Posterior cingulate gyrus (tissue), 11 donors: ENCODE results near the gene MAP3K14.
"Not testable (repeated sequence)": the region's sequence is repeated elsewhere in the genome, so short reads cannot be mapped to it uniquely, and the experiment has no call there.

ENCODE experiments used
- DNase-seq, 10 donors: peaks; one replicate each; pipeline versions ENCODE4 v3.0.0 to v3.0.0-alpha.2; 2020 to 2021; ENCODE audit warnings: mixed read lengths in 3 of 10
- intact Hi-C: fragments of 100-400 bp; cut with DNase I; formaldehyde crosslinking; loops from one replicate; pipeline ENCODE4 v1.15.1; 2023

The MAP3K14 gene

DNA sequence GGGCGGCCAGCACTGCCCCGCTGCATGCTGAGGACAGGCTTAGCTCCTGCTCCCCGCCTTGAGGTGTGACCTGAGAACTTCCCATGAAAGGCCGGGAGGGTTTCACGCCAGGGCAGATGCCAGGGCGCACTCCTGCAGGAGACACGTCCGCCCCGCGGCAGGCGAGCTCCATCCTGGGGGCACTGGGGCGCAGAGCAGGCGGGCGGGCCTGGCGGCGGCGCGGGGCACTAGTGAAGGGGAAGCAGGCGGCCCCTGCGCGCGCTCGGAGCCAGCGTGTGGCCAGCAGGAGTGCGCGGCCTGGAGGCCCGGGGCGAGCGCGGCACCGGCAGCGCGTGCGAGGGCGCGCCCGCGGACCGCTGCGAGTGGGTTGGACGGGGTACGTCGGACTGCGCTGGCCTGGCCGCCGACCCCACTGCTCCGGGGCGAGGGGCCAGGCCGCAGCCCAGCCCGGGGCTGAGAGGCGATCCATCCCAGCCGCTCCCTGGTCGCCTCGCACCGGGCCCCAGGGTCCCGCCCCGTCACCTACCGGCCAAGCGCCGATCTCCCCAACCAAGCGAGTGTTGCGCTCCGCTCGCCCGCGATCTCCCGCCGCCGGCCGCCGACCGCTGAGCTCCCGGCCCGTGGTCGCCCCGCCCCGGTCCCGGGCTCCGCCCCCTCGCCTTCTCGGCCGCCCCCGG, at the start of gene MAP3K14:
MAP3K14 (minus strand) TSS at position 587 of the 677 bp plus-strand sequence. CDS start 26,275 bp downstream, outside the sequence.
- intact Hi-C loops, result loop anchor here (1.0 to 10.0 kb wide), 3 partner anchors 39 to 169 kb away; partner anchors contain the start of gene HEXIM1

DNA sequence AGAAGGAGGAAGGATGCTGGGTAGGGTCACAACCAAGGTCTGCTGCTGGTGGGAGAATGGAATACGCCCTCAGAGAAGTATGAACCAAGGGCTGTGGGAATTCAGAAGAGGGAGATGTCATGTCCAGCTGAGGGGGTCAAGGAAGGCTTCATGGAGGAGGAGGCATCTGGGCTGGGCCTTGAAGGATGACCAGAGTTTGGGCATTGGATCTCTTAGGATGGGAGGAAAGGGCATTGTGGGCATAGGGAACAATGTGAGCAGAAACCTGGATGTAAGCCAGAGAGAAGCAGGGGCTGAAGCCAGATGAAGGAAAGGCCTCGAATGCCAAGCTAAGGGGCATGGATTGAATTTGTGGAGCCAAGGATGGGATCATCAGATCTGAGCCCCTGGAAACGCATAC, 49.2 kb upstream of the MAP3K14 start:
- intact Hi-C loops, result no loop called here
- no peak for DNase-seq

More for the DNA sequence above, at the start of gene MAP3K14:
- peak in 9 of 10 donors; percentile 26 to 87 (median 42) for DNase-seq

DNA sequence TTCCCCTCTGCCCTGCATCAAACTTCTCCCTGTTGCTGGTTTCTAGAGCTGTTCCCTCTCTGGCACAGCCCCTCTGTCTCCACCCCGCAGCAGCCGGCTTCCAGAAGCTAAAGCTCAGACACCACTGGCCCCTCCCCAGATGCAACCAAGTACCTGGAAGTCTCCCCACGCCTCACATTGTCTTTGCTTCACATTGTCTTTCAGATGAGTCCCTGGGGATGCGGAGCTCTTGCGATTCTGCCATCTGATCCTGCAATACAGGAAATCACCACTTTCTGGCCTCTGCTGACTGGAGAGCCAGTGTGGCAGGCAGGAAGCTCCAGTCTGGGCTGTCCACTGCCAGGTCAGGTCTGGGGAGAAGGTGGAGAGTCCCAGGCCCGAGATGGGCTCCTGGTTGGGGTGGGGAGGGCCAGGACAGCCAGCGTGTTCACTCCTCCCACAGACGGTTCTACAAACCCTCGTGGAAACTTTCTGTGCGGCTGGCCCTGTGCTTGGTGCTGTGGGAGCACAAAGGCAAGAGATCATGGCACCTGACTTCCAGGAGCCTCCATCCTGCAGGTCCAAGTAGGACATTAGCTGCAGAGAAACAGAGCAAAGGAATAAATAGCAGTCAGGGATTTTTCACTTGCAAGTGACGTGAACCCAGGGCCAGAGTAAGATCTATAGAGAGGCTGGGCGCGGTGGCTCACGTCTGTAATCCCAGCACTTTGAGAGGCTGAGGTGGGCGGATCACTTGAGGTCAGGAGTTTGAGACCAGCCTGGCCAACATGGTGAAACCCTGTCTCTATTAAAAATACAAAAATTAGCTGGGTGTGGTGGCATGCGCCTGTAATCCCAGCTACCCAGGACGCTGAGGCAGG, 47.9 kb upstream of the MAP3K14 start:
- DNase-seq, result peak in 1 of 10 donors; percentile 67
- intact Hi-C loops, result no loop called here

DNA sequence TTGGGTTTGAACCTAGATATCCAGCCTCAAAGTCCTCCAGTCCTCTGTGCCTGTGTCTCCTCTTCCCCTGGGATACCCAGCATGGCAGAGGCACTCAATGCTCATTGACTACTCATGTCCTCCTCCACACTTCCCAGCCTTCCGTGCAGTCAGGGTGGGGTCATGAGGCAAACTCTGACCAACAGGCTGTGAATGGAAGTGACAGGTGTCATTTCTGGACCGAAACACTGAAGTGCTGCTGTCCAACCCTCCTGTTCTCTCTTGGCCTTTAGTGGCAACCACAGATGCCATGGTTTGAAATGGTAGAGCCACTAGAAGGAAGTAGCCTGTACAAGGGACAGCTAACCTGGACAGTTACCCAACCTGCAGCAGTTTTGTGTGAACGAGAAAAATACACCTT, 46.7 kb upstream of the MAP3K14 start:
- intact Hi-C loops, result no loop called here

DNA sequence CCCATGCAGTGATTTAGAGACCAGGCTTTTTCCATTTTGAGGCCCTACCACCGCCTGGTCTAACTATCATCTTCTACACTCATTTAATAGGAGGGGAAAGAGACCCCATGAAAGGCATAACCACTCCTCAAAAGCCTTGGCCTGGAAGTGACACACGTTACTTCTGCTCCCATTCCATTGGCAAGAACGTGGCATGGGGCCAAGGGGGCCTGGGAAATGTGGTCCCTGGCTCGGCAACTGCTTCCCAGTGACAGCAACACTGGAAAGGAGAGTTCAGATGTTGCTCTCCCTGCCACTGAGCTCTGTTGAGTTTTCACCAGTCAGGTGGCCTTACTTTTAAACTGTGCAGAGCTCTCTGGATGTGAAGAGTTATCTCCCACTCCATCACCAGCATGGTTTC, 45.2 kb upstream of the MAP3K14 start:
- peak in 1 of 10 donors; percentile 83 for DNase-seq
- intact Hi-C loops, result no loop called here

More for the DNA sequence above, 46.7 kb upstream of the MAP3K14 start:
- peak in 2 of 10 donors; percentile 6 to 15 for DNase-seq

DNA sequence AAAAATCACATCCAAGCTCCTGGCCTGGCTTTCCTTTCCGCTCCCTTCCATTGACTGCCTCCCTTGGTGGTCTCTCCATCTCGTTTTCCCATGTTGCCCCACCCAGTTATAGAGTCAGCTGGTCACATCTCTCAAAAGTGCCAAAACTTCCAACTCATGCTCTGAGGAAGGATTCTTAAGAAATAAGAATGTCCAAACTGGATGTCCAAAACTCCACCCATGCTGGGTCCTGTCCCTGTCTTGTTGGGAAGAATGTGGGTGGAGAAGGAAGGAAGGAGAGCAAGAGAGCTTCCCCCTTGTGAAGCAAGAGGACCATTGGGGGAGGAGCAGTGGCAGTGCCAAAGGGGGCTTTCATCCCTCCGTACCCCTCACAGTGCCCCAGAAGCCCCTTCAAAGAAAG, 44.6 kb upstream of the MAP3K14 start:
- DNase-seq, result no peak
- intact Hi-C loops, result no loop called here

DNA sequence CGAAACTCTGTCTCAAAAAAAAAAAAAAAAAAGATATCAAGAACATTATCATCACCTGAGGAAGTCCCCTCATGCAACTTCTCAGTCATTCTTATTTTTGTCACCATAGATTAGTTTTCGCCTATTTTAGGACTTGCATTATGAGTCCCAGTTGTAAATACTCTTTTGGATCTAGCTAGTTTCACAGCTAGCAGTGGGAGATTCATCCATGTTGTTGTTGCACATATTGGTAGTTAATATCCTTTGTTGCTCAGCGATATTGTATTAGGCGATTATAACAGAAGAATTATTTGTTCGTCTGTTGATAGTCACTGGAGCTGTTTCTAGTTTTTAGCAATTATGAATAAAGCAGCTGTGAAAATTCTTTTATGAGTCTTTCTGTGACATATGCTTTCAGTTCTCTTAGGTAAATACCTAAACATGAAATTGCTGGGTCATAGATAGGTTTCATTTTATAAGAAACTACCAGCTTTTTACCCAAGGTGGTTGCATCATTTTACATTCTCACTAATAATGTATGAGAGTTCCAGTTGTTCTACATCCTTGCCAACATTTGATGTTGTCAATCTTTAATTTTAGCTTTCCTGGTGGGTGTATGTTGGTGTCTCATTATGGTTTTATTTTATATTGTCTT, 40.7 kb upstream of the MAP3K14 start:
- intact Hi-C loops, result no loop called here
- no peak for DNase-seq

- no peak for DNase-seq
- intact Hi-C loops, result no loop called here
Observed at GRCh38 chr17:45355087-45355486, 38.3 kb upstream of the MAP3K14 start.

GRCh38 chr17:45353043-45353442, 36.2 kb upstream of the MAP3K14 start:
- intact Hi-C loops, result no loop called here
- peak in 2 of 10 donors; percentile 12 to 41 for DNase-seq

- DNase-seq, result no peak
- intact Hi-C loops, result no loop called here
Observed at GRCh38 chr17:45351831-45352230, 35.0 kb upstream of the MAP3K14 start.

DNA sequence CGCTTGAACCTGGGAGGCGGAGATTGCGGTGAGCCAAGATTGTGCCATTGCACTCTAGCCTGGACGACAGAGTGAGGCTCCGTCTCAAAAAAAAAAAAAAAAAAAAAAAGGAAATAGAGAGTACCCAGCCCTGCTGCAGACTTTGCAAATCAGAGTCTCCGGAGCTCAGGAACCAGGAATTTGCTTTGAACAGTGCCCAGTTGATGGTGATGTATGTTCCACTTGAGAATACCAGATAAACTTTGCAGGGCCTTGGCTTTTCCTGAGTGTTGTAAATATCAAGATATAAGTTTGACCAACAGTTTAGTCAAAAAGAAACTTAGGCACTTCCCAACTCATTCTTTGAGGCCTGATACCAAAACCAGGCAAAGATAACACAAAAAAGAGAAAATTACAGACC, 30.6 kb upstream of the MAP3K14 start:
- peak in 1 of 10 donors; percentile 24 for DNase-seq
- intact Hi-C loops, result no loop called here

DNA sequence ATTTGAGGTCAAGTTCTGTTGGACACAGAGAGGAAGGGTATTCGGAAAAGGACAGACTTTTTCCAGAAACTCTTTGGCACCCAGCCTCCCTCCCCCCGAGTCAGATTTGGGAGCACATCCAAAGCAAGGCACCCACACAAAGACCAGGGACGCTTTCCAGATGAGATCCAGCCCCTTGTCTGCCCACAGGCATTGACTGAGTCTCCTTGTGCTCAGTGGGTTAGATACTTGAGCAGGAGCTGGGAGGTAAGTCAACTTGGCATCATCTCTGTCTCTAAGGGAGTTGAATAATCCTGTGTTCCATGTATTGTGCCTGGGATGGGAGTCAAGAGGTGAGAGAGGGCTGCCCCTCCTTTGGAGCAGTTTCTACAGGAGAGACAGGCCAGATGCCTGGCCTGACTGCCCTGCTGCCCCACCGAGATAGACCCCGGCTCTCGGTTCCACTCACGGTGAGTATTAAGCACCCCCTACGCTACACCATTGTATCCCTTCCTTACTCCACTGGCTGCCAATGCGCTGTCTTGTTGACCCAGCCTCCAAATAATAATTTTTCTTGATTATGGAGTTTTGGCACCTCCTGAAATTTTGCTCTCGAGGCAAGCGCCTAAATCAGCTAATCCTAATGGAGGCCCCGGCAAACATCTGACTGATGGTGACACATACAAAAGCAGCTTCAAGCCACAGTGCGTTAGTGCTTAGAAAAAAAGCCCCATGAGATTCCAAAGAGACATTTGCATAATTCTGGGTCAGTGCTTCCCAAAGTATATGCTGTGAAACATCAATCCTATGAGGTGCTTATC, 29.6 kb upstream of the MAP3K14 start:
- intact Hi-C loops, result no loop called here
- DNase-seq, result peak in 3 of 10 donors; percentile 14 to 47 (median 16)

GRCh38 chr17:45345554-45346215, 28.9 kb upstream of the MAP3K14 start:
- intact Hi-C loops, result no loop called here
- no peak for DNase-seq

DNA sequence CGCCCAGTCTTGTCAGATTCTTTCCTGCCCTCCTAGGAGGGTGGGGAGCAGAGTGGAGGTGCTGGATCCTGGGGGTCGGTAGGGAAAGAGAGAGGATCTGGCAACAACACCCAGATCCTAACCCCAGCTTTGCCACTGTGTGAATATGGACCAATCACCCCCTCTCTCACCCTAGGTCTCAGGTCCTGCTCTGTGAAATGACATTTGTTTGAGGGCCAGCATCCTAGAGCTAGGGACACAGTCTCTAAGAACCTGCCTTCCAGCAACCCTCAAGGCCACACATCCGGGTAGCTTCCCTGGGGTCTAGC, 28.4 kb upstream of the MAP3K14 start:
- intact Hi-C loops, result no loop called here
- DNase-seq, result peak in 1 of 10 donors; percentile 9

DNA sequence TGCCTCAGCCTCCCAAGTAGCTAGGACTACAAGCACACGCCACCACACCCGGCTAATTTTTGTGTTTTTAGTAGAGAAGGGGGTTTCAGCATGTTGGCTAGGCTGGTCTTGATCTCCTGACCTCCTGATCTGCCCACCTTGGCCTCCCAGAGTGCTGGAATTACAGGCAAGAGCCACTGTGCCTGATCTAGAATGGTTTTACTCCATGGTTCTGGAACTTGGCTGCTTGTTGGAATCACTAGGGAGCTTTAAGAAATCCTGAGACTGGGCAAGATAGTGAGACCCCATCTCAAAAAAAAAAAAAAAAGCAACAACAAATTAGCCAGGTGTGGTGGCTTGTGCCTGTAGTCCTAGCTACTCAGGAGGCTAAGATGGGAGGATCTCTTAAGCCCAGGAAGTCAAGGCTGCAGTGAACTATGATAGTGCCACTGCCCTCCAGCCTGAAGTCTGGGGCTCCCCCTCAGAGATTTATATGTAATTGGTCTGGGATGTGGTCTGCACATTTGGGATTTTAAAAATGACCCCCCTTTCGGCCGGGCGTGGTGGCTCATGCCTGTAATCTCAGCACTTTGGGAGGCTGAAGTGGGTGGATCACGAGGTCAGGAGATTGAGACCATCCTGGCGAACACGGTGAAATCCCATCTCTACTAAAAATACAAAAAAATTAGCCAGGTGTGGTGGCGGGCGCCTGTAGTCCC, 27.3 kb upstream of the MAP3K14 start:
- DNase-seq, result peak in 1 of 10 donors; percentile 8
- intact Hi-C loops, result not testable (repeated sequence)

DNA sequence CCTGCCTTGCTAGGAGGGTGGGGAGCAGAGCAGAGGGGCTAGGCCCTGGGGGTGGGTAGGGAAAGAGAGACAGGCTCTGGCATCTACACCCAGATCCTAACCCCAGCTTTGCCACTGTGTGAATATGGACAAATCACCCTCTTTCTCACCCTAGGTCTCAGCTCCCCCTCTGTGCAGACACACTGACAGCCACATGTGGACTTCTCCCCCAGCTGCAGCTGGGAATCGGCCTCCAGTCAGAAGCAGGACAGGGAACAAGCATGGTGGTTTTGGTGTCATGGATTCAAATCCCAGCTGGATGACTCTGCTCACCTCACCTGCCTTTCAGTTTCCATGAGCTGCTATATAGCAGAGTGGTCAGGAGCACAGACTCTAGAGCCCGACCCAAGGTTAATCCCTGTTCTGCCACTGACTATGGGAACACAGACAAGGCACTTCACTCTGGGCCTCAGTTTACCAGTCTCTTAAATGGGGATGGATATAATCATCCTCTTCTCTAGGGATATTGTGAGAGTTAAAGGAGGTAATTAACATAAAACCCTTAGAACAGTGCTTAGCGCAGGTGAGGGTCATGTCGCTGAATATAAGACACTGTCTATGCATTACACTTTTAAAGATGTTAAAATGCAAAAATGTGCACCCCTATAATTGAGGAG, 26.2 kb upstream of the MAP3K14 start:
- intact Hi-C loops, result no loop called here
- DNase-seq, result peak in 1 of 10 donors; percentile 18

DNA sequence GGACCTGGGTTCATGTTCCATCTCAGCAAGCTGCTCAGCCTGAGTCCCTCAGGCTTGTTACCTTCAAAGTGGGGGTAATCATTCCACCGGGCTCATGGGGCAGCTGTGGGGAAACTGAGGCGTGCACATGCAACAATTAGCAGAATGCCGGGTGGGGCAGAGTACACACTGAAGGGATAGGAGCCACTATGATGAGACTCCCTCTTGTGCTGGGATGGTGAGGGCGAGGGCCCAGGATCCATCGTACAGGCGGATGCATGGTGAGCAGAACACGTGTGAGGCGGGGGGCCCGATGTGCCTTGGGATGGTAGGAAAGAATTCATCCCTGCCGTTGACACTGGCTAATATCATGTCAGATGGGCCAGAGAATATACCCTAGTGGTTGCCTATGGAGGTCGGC, 25.5 kb upstream of the MAP3K14 start:
- peak in 2 of 10 donors; percentile 9 to 70 for DNase-seq
- intact Hi-C loops, result no loop called here

- intact Hi-C loops, result no loop called here
Observed at GRCh38 chr17:45341533-45342158, 24.8 kb upstream of the MAP3K14 start.

More at GRCh38 chr17:45341533-45342158, 24.8 kb upstream of the MAP3K14 start:
- DNase-seq, result peak in 2 of 10 donors; percentile 9 to 67
